Measurements from ENCODE around the gene AMH.

AMH gene

GRCh38 chr19:2226840-2227360 lies 22.2 kb upstream of the AMH start:
- H3K27ac ChIP-seq: no peak overlapping the region
- TF ChIP-seq CTCF (IDR thresholded peaks at IDR 0.05) (no peak), ZFX (IDR thresholded peaks at IDR 0.05; ENCODE audit: borderline replicate concordance) (no peak)

GRCh38 chr19:2227415-2228156 lies 21.5 kb upstream of the AMH start:
- no peak for TF ChIP-seq ZFX (IDR thresholded peaks at IDR 0.05; ENCODE audit: borderline replicate concordance)
- TF ChIP-seq CTCF (IDR thresholded peaks at IDR 0.05): no peak
- H3K27ac ChIP-seq: no peak overlapping the region

- no peak for TF ChIP-seq ZFX (IDR thresholded peaks at IDR 0.05; ENCODE audit: borderline replicate concordance)
- TF ChIP-seq CTCF (IDR thresholded peaks at IDR 0.05): no peak
- H3K27ac ChIP-seq: no peak overlapping the region
These were observed 20.7 kb upstream of the AMH start for GRCh38 chr19:2228157-2229030.

- TF ChIP-seq ZFX (IDR thresholded peaks at IDR 0.05; ENCODE audit: borderline replicate concordance) (no peak), CTCF (IDR thresholded peaks at IDR 0.05) (no peak)
- H3K27ac ChIP-seq: peak overlapping the region; percentile 96; the same call in 1 of the 2 replicates
These were observed 19.8 kb upstream of the AMH start for GRCh38 chr19:2229103-2230032.

- TF ChIP-seq ZFX (IDR thresholded peaks at IDR 0.05; ENCODE audit: borderline replicate concordance) (no peak), CTCF (IDR thresholded peaks at IDR 0.05) (no peak)
- H3K27ac ChIP-seq: peak overlapping the region; percentile 96; the same call in 1 of the 2 replicates
These were observed 19.0 kb upstream of the AMH start for GRCh38 chr19:2230033-2230531.

GRCh38 chr19:2230807-2231533 lies 18.2 kb upstream of the AMH start:
- TF ChIP-seq ZFX (IDR thresholded peaks at IDR 0.05; ENCODE audit: borderline replicate concordance): no peak
- no peak for TF ChIP-seq CTCF (IDR thresholded peaks at IDR 0.05)
- H3K27ac ChIP-seq: peak overlapping the region; percentile 96

Measured in 22Rv1 (cell line).